Measurements from ENCODE around the gene AJM1. TPM values are rescaled to one million over a fixed set of nuclear protein-coding genes. Genes with fewer than 3 reads are reported as not detected.
"Not testable (repeated sequence)": the region's sequence is repeated elsewhere in the genome, so short reads cannot be mapped to it uniquely, and the experiment has no call there.

Gene AJM1
- 1.5 TPM in 2 replicates for polyA plus RNA-seq
- 2.2 TPM in 2 replicates for polyA minus RNA-seq

- peak; percentile 11 for TF ChIP-seq EP300 (conservative IDR thresholded peaks at IDR 0.05; ENCODE audit: poor library complexity, severe bottlenecking)
- TF ChIP-seq SMC3 (conservative IDR thresholded peaks at IDR 0.05; ENCODE audit: poor library complexity) = peak; percentile 49
- TF ChIP-seq REST (IDR thresholded peaks at IDR 0.05; ENCODE audit: borderline replicate concordance) = peak; percentile 58
- peak; percentile 62 for TF ChIP-seq TAF1 (IDR thresholded peaks at IDR 0.05; ENCODE audit: low read depth)
- peak; percentile 81 for TF ChIP-seq POLR2AphosphoS5 (IDR thresholded peaks at IDR 0.05)
- peak; percentile 33 for TF ChIP-seq MXI1 (conservative IDR thresholded peaks at IDR 0.05; ENCODE audit: poor library complexity, severe bottlenecking)
- TF ChIP-seq CTCF (IDR thresholded peaks at IDR 0.05; ENCODE audit: poor library complexity, severe bottlenecking) = peak; percentile 95
- H3K79me2 ChIP-seq (replicated peaks; ENCODE audit: insufficient read depth, low read length); H3K27me3 ChIP-seq (ENCODE audit: insufficient read depth, low read depth, low read length); H3K9me3 ChIP-seq (ENCODE audit: low read length); H3K9me2 ChIP-seq (ENCODE audit: insufficient read depth, low read length); H3K4me2 ChIP-seq (ENCODE audit: low read length); H4K20me1 ChIP-seq (ENCODE audit: insufficient read depth); H2AFZ ChIP-seq (ENCODE audit: low read depth, low read length); H3K36me3 ChIP-seq (ENCODE audit: insufficient read depth, low read length); H3F3A ChIP-seq (ENCODE audit: insufficient read depth, low read length, poor library complexity, severe bottlenecking): not testable (repeated sequence)
- peak within 1 kb of the TSS; percentile 76 for H3K4me3 ChIP-seq (ENCODE audit: low read length)
- H3K9ac ChIP-seq (ENCODE audit: low read length) = peak within 1 kb of the TSS; percentile 83
- peak within 1 kb of the TSS; percentile 79 for H3K27ac ChIP-seq (ENCODE audit: low read length)
Measured at GRCh38 chr9:136842380-136842948, at the start of gene AJM1. AJM1 (plus strand) TSS chr9:136842478; CDS start chr9:136844415, 1,937 bp downstream.

GRCh38 chr9:136793086-136793946 is 49.0 kb upstream of the AJM1 start:
- Histone ChIP-seq H3K9ac (ENCODE audit: low read length) (no peak overlapping the region), H3K79me2 (replicated peaks; ENCODE audit: insufficient read depth, low read length) (no peaks in the 10 kb centered on the region), H3K9me2 (ENCODE audit: insufficient read depth, low read length) (no peaks in the 10 kb centered on the region), H2AFZ (ENCODE audit: low read depth, low read length) (no peak overlapping the region), H3K9me3 (ENCODE audit: low read length) (no peaks in the 10 kb centered on the region), H3K27me3 (ENCODE audit: insufficient read depth, low read depth, low read length) (no peaks in the 10 kb centered on the region), H3K36me3 (ENCODE audit: insufficient read depth, low read length) (no peaks in the 10 kb centered on the region), H4K20me1 (ENCODE audit: insufficient read depth) (no peaks in the 10 kb centered on the region), H3K27ac (ENCODE audit: low read length) (no peak overlapping the region), H3K4me3 (ENCODE audit: low read length) (no peak overlapping the region), H3F3A (ENCODE audit: insufficient read depth, low read length, poor library complexity, severe bottlenecking) (peaks cover 3% of the 10 kb centered on the region), H3K4me2 (ENCODE audit: low read length) (no peak overlapping the region)
- no peak for TF ChIP-seq EP300 (conservative IDR thresholded peaks at IDR 0.05; ENCODE audit: poor library complexity, severe bottlenecking)
- TF ChIP-seq REST (IDR thresholded peaks at IDR 0.05; ENCODE audit: borderline replicate concordance) = no peak
- no peak for TF ChIP-seq RAD21 (conservative IDR thresholded peaks at IDR 0.05)
- TF ChIP-seq CTCF (IDR thresholded peaks at IDR 0.05; ENCODE audit: poor library complexity, severe bottlenecking) = no peak
- TF ChIP-seq TAF1 (IDR thresholded peaks at IDR 0.05; ENCODE audit: low read depth) = no peak
